Activated effector memory CD4-positive, alpha-beta T cell treated with anti-CD3 and anti-CD28 coated beads, Interleukin-2, amount 50 U/mL, for 16 hours (primary cell): ENCODE data around the gene IWS1.
"Not testable (repeated sequence)": the region's sequence is repeated elsewhere in the genome, so short reads cannot be mapped to it uniquely, and the experiment has no call there.

ENCODE experiments used
- DNase-seq: peaks from one replicate; pipeline ENCODE4 v3.0.0-alpha.2; 2020

The IWS1 gene

DNA sequence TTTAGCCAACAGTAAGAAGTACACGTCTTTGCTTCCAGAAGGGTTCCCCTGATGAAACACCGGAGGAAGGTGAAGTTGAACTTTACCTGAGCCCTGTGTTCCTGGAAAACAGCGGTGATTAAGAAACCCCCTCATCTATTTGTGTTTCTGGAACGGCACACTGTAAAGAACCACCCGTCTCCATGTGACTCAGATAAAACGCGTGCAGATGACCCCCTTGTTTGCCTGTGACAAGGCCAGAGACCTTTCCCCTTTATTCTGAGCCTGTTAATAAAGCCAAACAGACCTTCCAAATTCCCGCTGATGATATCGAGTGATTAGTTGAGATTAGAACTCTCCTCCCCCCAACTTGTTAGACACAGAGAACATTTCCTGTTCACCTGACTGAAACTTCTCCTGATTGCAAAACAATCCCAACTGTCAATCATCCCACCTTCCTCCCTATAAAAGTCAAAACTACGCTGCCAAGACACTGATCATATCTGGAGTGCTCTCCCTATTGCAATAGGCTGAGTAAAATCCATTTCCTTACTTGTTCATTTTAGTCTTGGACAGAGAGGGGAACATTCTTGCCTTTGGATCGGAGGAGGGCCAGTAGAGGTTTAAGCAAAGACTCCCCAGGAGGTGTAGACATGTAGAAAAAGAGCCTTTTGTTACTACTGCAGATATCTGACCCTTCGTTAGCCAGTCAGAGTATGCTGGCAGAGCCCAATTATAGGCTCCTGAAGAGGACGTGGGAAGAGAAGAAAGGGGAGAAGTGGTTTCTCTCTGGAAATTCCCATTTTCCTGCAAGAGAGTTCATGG is 914 bp upstream of the IWS1 start:
- DNase-seq, result peak; percentile 66

DNA sequence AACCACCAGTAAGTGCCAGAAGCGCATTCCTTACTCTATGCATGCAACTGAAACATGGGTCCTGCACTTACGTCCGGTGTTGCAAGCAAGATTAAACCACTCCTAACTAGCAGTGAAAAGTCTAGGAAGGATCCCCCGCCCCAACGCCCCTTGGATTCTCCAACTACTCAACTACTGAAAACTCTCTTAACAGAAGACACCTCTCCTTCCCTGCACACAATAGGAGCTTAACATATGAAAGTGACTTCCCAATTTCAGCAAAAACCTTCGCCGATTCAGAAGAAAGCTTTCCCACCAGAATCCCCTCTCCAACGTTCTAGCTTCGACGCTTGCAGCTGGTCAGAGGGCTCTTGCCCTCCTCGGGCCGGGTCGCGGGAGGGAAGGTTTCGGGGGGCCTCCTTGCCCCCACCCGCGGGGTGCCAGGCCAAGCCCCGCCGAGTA is 578 bp downstream of the IWS1 start:
- DNase-seq, result no peak

DNA sequence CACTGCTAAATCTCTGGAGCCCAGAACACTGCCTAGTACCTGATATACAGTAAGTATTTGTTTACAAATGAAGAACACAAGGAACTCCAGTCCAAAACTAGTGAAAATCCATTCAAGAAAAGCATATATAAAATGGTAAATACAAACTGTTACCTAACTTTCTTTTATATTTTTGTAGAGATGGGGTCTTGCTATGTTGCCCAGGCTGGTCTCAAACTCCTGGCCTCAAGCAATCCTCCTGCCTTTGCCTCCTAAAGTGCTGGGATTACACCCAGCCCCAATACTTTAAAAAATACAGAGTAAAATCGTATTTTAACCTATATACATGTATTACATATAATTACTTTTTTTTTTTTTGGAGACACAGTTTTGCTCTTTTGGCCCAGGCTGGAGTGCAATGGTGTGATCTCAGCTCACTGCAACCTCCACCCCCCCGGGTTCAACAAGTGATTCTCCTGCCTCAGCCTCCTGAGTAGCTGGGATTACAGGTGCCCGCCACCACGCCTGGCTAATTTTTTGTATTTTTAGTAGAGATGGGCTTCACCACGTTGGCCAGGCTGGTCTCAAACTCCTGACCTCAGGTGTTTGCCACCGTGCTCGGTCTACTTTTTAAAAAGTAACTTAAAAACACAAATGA is 2.0 kb downstream of the IWS1 start:
- not testable (repeated sequence) for DNase-seq

DNA sequence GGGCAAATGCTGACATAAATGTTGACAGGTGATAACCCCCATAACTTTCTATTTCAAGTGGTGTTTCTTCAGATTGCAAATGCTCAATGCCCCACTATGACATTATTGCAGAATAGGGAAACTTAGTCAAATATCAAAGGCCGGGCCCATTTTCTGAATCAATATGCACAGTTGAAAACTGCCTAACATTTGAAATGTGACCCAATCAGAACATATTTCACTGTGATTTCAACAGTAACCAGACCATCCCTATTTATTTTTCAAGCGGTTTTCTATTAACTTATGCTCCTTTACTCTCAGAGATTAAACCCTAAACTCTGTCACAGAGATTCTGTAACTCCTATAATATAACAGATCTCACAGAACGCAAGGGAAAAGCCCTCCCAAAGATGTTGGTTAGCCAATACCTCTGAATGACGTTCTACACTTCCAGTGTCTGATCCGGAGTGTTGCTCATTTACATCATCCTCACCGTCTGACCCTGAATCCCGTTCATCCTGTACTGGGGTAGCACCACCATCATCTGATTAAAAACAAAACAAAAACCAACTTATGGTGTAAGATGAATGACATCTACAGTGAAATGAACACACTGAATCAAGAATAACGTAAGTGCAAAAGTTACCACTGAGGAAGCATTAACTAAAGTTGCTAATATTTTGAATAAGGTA is 2.9 kb downstream of the IWS1 start:
- no peak for DNase-seq

DNA sequence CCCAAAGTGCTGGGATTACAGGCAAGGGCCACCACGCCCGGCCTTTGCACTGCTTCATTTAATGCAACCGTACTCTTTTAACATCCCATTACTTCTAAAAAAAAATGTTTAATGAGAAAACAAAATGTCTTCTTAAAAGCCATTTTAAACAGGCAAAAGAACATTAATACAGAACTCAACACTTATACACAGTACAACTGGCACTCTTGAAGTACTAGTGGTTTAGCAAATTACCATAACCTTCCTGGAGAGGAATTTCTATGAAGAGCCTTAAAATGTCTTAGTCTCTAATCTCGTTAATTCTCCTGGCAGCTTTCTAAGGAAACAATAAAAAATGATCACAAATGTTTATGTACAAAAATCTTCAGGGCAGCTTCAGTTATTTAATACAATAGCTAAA is 5.9 kb downstream of the IWS1 start:
- DNase-seq, result no peak

DNA sequence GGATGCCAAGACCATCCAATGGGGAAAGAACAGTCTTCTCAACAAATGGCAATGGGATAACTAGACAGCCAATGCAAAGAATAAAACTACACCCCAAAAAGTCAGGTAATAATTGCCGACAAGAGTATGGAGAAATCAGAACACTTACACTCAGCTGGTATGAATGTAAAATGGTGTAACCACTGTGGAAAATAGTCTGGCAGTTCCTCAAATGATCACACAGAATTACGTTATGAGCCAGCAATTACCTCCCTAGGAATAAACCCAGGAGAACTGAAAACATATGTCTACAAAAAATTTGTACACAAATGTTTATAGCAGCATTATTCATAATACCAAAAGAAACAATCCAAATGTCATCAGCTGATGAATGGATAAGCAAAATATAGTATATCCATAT is 8.8 kb downstream of the IWS1 start:
- no peak for DNase-seq

DNA sequence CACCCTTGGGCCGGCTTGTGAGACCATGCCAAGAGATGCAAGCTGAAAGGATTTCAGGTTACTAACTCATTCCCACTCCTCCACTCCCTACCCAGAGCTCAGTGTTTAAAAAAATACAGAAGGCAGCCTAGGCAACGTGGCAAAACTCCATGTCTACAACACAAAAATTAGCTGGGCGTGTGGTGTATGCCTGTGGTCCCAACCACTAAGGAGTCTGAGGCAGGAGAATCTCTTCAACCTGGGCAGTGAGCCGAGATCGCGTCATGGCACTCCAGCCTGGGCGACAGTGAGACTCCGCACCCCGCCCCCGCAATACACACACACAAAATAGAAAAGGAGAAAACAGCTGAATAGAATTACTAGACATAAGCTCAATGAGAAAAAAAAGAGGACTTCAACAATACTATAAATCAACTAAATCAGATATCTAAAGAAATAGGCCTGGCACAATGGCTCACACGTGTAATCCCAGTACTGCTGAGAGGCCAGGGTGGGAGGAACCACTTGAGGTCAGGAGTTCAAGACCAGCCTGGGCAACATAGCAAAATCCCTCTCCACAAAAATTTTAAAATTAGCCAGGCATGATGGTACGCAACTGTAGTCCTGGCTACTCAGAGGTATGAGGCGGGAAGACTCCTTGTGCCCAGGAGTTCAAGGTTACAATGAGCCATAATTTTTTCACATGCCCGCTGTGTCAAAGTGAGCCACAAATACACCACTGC is 10.1 kb downstream of the IWS1 start:
- no peak for DNase-seq

DNA sequence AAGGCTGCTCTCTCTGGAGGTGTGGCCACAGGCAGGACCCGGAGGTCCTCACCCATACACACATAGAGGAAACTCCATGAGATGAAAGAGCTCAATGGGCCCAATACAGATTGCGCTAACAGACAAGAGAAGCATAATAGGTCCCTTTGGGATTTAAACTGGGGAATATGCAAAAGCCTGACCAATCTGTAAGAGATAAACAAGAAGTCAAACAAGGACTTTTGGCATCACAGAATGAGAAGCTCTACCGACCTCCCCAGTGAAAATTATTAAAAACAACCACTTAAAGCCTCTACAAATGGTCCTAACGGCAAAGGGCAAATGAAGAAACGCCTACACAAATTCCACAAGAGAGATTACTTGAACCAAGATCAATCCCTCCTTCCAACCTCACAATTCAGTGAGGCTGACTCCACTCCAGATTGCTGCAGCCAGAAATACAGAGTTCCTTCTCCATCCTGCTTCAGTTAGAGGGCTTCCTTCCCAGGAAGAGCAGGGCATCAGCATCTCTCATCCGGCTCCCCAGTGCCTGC is 10.8 kb downstream of the IWS1 start:
- DNase-seq, result no peak

DNA sequence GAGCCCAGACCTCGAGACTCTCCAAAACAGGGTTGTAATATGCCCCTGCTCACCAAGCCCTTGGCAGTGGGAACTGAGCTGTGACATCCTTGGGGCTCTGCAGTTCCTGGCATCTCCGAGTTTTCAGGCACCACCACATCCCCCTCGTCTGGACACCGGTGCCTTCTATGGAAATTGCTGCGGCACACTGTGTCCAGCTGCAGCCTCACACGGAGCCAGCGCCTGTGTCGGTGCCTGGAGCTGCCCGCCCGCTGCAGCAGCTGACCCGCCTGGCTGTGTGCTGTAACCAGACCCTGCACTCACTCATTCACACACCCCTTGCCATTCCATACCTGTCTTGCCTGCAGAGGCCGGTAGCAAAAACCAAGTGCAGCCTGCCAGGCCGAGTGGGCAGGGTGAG is 11.8 kb downstream of the IWS1 start:
- DNase-seq, result no peak

DNA sequence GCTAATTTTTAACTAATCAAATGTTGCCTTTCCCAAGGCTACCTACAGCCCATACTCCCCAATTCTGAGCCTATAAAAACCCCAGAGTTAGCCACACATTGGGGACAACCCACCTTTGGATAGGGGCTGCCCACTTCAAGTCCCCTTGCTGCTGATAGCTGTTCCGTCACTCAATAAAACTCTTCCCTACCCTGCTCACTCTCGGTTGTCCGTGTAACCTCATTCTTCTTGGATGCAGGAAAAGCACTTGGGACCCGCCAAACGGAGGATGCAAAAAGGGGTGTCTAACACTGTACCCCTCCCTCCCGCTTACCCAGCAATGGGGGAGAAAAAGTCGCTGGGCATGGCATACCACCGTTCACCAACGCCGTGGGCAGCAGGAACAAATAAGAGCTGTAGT is 12.2 kb downstream of the IWS1 start:
- DNase-seq, result no peak

DNA sequence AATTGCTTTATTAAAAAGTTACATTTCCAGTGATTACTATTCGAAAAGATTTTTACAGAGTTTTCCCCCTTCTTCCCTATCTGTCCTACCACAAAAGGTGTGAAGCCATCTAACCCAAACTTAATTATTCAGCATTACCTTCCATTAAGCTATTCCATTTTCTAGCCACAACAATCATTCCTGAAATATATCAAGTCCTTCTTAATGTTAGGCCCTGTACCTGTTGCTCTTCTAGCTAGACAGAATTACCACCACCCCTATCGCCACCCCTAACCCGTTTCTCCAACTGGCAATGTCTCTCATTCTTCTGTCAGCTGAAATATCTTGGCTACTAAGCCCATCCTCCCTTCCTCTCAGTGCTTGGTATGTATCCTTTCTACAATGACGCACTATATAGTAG is 13.9 kb downstream of the IWS1 start:
- no peak for DNase-seq

DNA sequence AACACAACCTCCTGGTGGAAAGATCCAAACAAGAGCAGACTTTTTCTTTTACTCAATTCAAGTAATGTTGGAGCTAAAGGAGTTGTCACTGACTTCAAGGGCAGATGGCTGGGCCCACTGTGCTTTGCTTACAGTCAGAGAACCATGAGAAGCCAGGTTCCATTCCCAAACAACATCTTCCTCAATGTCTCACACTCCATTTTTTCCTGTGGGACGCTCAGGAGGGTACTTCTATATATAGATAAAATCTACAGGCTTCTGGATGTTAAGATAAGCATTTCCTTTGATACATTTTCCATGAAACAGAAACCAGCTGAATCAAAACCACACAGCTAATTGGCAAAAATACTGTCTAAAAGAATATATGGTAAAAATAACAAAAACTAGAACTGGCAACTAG is 14.4 kb downstream of the IWS1 start:
- no peak for DNase-seq

DNA sequence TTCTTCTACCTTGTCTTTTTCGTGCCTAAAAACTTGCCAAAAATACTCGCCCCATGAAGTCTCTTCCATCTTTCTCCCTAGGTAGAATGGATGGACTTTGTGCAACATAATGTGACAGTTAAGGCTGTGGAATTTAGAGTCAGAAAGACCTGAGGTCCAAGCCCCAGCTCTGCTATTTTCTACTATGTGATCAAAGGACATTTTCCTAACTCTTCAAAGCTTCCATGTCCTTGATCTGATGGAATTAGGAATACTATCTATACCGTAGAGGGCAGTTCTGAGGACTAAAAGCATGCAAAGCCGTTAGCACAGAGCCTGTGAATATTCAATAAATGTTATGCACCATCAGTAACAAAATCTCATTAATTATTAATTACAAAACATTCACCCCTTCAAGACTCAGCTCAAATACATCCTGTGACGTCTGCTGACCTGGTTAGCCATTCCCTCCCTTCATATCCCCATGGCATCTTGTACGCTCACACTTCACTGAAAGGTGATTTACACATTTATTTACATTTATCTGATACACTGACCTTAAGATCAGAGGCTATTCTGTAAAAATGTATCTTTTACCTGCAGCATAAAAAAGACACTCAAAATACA is 15.1 kb downstream of the IWS1 start:
- DNase-seq, result no peak

DNA sequence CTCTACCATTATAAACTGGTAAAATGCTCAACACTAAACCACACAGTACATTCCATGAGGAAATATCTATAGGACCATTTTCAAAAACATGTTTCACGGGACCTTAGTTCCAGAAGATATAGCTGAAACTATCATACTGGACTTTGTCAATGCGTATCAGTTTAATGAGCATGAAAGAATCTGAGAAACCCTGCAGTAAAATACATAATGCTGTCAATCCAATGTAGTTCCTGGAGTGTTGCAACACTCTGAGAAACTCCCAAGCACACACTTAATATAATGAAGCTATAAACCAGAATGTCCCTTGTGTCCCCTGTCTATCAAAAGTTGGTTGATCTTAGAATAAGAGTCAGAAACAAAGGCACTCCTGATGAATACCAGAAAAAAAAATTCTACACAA is 16.2 kb downstream of the IWS1 start:
- DNase-seq, result no peak

DNA sequence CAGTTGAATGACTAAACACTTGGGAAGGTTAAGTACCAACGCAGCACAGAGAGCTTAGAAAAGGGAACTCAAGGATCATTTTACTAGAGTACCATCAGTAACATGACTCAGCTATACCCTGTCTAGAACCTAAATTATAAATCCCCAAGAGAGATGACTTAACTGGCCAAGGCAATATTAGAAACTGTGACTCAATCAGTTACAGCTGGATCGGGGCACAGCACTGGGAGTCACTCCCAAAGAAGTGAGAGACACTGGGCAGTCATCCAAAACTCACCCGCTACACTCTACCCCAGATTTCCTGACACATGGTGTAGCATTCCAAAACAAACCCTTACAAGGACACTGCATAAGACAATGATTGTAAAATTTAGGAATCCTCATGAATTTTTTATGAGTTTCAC is 17.7 kb downstream of the IWS1 start:
- no peak for DNase-seq

DNA sequence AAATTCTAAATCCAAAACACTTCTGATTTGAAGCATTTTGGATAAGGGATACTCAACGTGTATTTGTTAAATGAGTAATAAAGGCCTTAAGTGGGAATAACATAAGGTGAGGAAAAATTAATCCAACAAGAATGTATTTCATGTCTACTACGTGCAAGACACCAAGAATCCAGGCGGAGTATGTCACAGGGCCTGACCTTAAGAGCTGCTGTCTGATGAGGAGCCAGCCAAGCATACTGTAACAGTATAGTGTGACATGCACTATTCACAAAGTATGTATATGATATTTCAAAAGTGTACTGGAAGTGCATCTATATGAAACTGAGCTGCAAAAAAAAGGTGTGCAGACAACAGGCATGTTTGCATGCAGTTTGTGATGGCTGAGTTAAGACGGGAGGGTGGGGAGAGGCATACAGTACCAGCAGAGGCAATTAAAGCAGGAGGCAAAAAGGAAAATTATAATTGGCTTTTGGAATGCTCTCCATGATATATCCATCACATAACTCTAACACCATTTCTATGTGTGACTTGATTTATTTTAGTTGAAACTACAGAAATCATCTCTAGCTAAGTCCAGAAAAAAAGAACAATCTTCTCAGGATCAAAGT is 18.2 kb downstream of the IWS1 start:
- DNase-seq, result no peak

DNA sequence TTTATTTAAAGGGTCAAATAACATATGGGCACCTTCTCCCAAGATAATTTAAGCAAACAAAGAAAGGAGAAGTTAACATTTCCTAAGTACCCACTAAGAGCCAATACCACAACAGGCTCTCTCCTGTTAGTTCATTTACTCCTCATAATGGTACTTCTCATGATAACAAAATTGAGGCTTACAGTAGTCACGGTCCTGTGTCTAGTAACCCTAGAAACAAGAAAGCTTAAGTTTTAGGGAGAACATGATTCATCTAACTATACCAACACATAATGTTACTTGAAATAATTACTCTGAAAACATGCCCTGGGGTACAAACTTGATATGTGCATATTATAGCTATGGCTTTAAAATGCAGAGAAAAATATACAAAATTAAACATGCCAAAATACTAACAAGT is 19.8 kb downstream of the IWS1 start:
- DNase-seq, result no peak

DNA sequence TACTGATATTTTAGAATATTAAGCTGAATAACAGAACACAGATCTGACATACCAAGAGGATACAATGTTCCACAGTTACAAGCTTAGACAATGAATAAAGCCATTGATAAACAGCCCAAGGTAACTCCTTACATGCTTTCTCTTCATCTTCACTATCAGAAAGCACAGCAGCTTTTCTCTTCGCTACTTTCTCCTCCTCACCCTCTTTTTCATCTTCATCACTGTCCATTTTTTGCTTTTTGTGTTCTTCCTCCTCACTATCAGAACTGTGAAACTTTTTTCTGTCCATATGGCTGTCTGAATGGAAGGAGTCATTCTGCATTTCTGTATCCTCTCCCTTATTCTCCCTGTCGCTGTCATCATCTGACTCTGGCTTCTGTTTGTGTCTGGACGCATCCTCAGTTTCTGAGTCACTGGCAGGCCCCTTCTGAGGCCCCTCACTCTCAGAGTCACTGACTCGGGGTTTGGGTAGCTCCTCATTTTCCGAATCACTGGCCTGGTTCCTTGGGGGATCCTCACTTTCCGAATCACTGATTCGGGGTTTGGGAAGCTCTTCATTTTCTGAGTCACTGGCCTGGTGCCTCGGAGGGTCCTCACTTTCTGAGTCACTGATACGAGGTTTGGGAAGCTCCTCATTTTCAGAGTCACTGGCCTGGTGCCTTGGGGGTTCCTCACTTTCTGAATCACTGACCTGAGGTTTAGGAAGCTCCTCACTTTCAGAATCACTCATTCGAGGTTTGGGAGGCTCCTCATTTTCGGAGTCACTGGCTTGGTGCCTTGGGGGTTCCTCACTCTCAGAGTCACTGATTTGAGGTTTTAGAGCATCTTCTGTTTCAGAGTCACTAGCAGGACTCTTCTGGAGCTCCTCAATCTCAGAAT is 21.5 kb downstream of the IWS1 start:
- DNase-seq, result no peak

DNA sequence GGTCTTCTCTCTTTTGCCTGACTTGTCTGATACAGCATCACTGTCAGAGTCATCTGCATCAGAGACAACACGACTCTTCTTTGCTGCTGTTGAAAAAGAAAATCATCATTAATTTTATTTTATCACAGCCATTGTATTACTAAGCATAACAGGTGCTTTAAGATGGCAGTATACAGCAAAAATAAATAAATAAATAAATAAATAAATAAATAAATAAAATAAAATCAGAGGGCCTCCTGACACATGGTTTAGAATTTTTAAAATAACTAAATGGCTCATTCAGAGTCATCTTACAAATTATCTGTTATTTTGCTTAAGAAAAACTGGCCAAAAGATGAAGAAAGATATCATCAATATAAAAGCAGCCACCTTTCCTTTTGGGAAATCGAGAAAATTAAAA is 22.8 kb downstream of the IWS1 start:
- DNase-seq, result no peak

DNA sequence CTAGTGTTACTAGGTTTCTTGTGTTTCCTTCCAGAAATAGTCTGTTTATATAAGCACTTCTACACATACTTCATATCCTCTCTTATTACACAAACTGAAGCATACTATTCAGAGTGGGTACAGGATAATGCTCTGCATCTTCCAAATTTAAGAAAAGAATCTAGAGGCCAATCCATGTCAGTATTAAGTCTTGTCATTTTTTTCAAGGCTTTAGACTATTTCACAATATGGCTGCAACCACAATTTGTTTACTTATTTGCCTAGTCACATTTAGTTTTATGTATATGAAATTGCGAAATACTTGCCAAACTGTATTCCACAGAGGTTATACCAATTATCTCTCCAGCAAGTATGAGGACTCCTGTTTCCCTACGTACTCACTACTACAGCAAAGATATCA is 27.9 kb downstream of the IWS1 start:
- no peak for DNase-seq

DNA sequence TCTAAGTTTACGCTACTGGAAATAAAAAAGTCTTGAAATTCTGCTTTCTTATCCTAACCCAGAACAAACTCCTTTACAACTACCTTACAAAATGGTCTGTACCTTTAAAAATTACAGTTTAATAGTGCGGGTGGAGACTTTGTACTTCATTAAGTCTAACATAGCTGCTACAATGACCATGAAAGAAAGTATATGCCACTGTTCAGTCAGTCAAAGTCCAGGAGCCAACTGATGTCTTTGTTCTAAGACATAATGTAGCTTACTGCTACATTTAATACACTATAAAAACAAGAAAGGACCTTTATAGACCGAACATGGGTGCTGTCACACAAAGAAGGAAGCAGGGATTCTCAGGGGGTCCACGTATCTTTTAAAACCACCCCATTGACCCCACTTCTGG is 36.0 kb downstream of the IWS1 start:
- no peak for DNase-seq
